ENCODE results near the gene PIGB. TPM values are rescaled to one million over a fixed set of nuclear protein-coding genes. Genes with fewer than 3 reads are reported as not detected.

The PIGB gene
- total and polyA plus RNA-seq, 2 donors from 2014 or later, result 17.4 to 17.6 TPM

GRCh38 chr15:55356985-55357585 lies 38.1 kb downstream of the PIGB start:
- no peaks in the 10 kb centered on the region for H3K9me3 ChIP-seq (ENCODE audit: control insufficient read depth in 2 of 3, insufficient read depth in 1 of 3, low read length in 3 of 3)
- H3K27ac ChIP-seq (ENCODE audit: low read depth in 2 of 2, low read length in 2 of 2), result no peak overlapping the region
- no peak for TF ChIP-seq CTCF (IDR thresholded peaks at IDR 0.05; ENCODE audit: borderline replicate concordance, extremely low read depth, insufficient read depth)
- no peak overlapping the region for H3K9ac ChIP-seq (ENCODE audit: low read length in 3 of 3)
- intact Hi-C loops (cut with DNase I), result no loop called here
- peaks cover 0 to 4% (median 0%) of the 10 kb centered on the region in 3 donors for H3K36me3 ChIP-seq (ENCODE audit: control insufficient read depth in 2 of 3, insufficient read depth in 3 of 3, low read length in 3 of 3)
- FAIRE-seq, result no peak
- DNase-seq, result no peak
- H3K4me1 ChIP-seq (ENCODE audit: control insufficient read depth in 2 of 3, insufficient read depth in 2 of 3, low read depth in 1 of 3, low read length in 3 of 3), result no peaks in the 10 kb centered on the region
- no peak overlapping the region for H3K4me3 ChIP-seq (ENCODE audit: low read length in 3 of 3)
- H3K27me3 ChIP-seq (ENCODE audit: control insufficient read depth, insufficient read depth, low read length), result no peaks in the 10 kb centered on the region

DNA sequence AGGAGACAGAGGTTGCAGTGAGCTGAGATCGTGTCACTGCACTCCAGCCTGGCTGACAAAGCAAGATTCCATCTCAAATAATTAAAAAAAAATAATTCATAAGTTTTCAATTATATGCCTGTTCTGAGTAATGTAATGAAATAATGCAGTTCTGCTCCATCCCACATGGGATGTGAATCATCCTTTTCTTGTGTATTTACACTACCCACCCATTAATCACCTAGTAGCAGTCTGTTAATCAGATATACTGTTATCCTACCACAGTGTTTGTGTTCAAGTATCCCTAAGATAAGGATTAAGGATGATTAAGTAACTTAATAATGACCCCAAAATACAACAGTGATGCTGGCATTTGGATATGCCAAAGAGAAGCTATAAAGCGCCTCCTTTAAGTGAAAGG lies 38.8 kb downstream of the PIGB start:
- Histone ChIP-seq H3K4me3 (ENCODE audit: low read length in 3 of 3) (no peak overlapping the region), H3K4me1 (ENCODE audit: control insufficient read depth in 2 of 3, insufficient read depth in 2 of 3, low read depth in 1 of 3, low read length in 3 of 3) (no peaks in the 10 kb centered on the region), H3K27me3 (ENCODE audit: control insufficient read depth, insufficient read depth, low read length) (no peaks in the 10 kb centered on the region), H3K9me3 (ENCODE audit: control insufficient read depth in 2 of 3, insufficient read depth in 1 of 3, low read length in 3 of 3) (no peaks in the 10 kb centered on the region), H3K9ac (ENCODE audit: low read length in 3 of 3) (no peak overlapping the region), H3K27ac (ENCODE audit: low read depth in 2 of 2, low read length in 2 of 2) (no peak overlapping the region), H3K36me3 (ENCODE audit: control insufficient read depth in 2 of 3, insufficient read depth in 3 of 3, low read length in 3 of 3) (peaks cover 0 to 4% (median 0%) of the 10 kb centered on the region in 3 donors)
- no peak for DNase-seq
- no peak for TF ChIP-seq CTCF (IDR thresholded peaks at IDR 0.05; ENCODE audit: borderline replicate concordance, extremely low read depth, insufficient read depth)
- FAIRE-seq, result no peak
- intact Hi-C loops (cut with DNase I), result no loop called here

DNA sequence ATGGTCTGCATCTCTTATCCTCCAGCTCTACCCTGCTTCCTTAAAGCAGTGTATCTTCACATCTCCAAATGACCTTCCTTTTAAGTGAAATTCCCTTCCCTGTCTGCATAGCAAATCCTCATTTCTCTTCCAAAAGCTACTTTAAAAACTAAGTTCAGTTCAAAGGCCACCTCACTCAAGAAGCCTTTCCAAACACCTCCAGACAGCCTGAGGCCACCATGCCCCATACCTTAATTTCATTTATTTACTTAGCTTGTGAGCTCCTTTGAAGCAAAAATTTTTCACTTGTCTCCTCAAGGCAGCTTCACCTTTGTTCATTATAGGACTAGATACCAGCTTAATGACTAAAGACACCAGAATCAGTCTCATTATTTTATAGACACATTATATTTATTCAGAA lies 39.4 kb downstream of the PIGB start:
- Histone ChIP-seq H3K4me3 (ENCODE audit: low read length in 3 of 3) (no peak overlapping the region), H3K36me3 (ENCODE audit: control insufficient read depth in 2 of 3, insufficient read depth in 3 of 3, low read length in 3 of 3) (peaks cover 0 to 4% (median 0%) of the 10 kb centered on the region in 3 donors), H3K27me3 (ENCODE audit: control insufficient read depth, insufficient read depth, low read length) (no peaks in the 10 kb centered on the region), H3K4me1 (ENCODE audit: control insufficient read depth in 2 of 3, insufficient read depth in 2 of 3, low read depth in 1 of 3, low read length in 3 of 3) (no peaks in the 10 kb centered on the region), H3K9ac (ENCODE audit: low read length in 3 of 3) (no peak overlapping the region), H3K27ac (ENCODE audit: low read depth in 2 of 2, low read length in 2 of 2) (no peak overlapping the region), H3K9me3 (ENCODE audit: control insufficient read depth in 2 of 3, insufficient read depth in 1 of 3, low read length in 3 of 3) (no peaks in the 10 kb centered on the region)
- FAIRE-seq (no peak), DNase-seq (no peak)
- intact Hi-C loops (cut with DNase I), result no loop called here
- no peak for TF ChIP-seq CTCF (IDR thresholded peaks at IDR 0.05; ENCODE audit: borderline replicate concordance, extremely low read depth, insufficient read depth)

GRCh38 chr15:55360256-55360655 lies 41.2 kb downstream of the PIGB start:
- no peak for TF ChIP-seq CTCF (IDR thresholded peaks at IDR 0.05; ENCODE audit: borderline replicate concordance, extremely low read depth, insufficient read depth)
- no peak for FAIRE-seq
- Histone ChIP-seq H3K4me1 (ENCODE audit: control insufficient read depth in 2 of 3, insufficient read depth in 2 of 3, low read depth in 1 of 3, low read length in 3 of 3) (no peaks in the 10 kb centered on the region), H3K9me3 (ENCODE audit: control insufficient read depth in 2 of 3, insufficient read depth in 1 of 3, low read length in 3 of 3) (no peaks in the 10 kb centered on the region), H3K27ac (ENCODE audit: low read depth in 2 of 2, low read length in 2 of 2) (no peak overlapping the region), H3K4me3 (ENCODE audit: low read length in 3 of 3) (no peak overlapping the region), H3K27me3 (ENCODE audit: control insufficient read depth, insufficient read depth, low read length) (no peaks in the 10 kb centered on the region), H3K9ac (ENCODE audit: low read length in 3 of 3) (no peak overlapping the region), H3K36me3 (ENCODE audit: control insufficient read depth in 2 of 3, insufficient read depth in 3 of 3, low read length in 3 of 3) (peaks cover 0 to 4% (median 2%) of the 10 kb centered on the region in 3 donors)
- DNase-seq, result peak in 2 of 5 donors; percentile 34 to 57
- intact Hi-C loops (cut with DNase I), result no loop called here
